PFSK-1 (cell line): ENCODE data around the gene DAPK1.

Experiments
- FOXP2 ChIP-seq: optimal IDR thresholded peaks from 2 replicates; pipeline ENCODE3; 2011; ENCODE audit warnings: borderline replicate concordance, control low read depth, inconsistent platforms; ENCODE audit not compliant: insufficient read depth; ENCODE audit errors: extremely low read length, extremely low read depth
- POLR2AphosphoS5 ChIP-seq: IDR thresholded peaks from 2 replicates; pipeline ENCODE4 v1.6.1; 2012; ENCODE audit warnings: low read depth, mild to moderate bottlenecking, control low read depth, low read length, moderate library complexity
- REST ChIP-seq, 2 experiments: IDR thresholded peaks; 2 replicates each; pipeline versions ENCODE4 v1.6.1 to v1.8.0; 2011 to 2012; ENCODE audit warnings: low read depth in 2 of 2, low read length in 2 of 2, control low read depth in 1 of 2, inconsistent platforms in 1 of 2, mild to moderate bottlenecking in 1 of 2, moderate library complexity in 1 of 2; ENCODE audit not compliant: insufficient read depth in 1 of 2
- SIN3A ChIP-seq: IDR thresholded peaks from 2 replicates; pipeline ENCODE4 v1.6.1; 2012; ENCODE audit warnings: mild to moderate bottlenecking, low read length, moderate library complexity, borderline replicate concordance; ENCODE audit not compliant: insufficient read depth
- TAF1 ChIP-seq: IDR thresholded peaks from 2 replicates; pipeline ENCODE4 v1.6.1; 2012; ENCODE audit warnings: low read length, control low read depth, borderline replicate concordance; ENCODE audit not compliant: insufficient read depth

GRCh38 chr9:87586731-87587355 lies 89.2 kb downstream of the DAPK1 start:
- TF ChIP-seq SIN3A (no peak), REST (IDR thresholded peaks at IDR 0.05; ENCODE audit: insufficient read depth in 1 of 2, low read depth in 2 of 2, low read length in 2 of 2) (no peak), POLR2AphosphoS5 (no peak), TAF1 (no peak), FOXP2 (no peak)
